Cardiac muscle cell (in vitro differentiated cells and primary cell): Measurements from ENCODE around the gene UBXN4. TPM values are rescaled to one million over a fixed set of nuclear protein-coding genes. Genes with fewer than 3 reads are reported as not detected.
A peak's percentile ranks its signal among the peaks of the same experiment; 100 is the strongest.

Experiments
- DNase-seq, 2 donors: peaks; one replicate each; pipeline versions ENCODE4 v3.0.0 to v3.0.0-alpha.2; 2010 to 2017; ENCODE audit warnings: low read depth in 1 of 2, low spot score in 1 of 2
- H3K27ac ChIP-seq: fragments of 200-600 bp; sonication (generic); 2 replicates; pipeline ENCODE4 v1.5.1; 2016
- H3K27me3 ChIP-seq: fragments of 200-600 bp; sonication (generic); 2 replicates; pipeline ENCODE4 v1.6.0; 2016; ENCODE audit warnings: control low read depth
- H3K36me3 ChIP-seq: fragments of 200-600 bp; sonication (generic); 2 replicates; pipeline ENCODE4 v1.5.1; 2016; ENCODE audit warnings: control low read depth
- H3K4me1 ChIP-seq: fragments of 200-600 bp; sonication (generic); 2 replicates; pipeline ENCODE4 v1.8.1; 2017; ENCODE audit warnings: low read depth, mild to moderate bottlenecking, mixed run types
- H3K4me3 ChIP-seq: fragments of 200-600 bp; sonication (generic); 2 replicates; pipeline ENCODE4 v1.5.1; 2016; ENCODE audit warnings: mild to moderate bottlenecking
- H3K9me3 ChIP-seq: fragments of 200-600 bp; sonication (generic); 2 replicates; pipeline ENCODE4 v1.5.1; 2017; ENCODE audit warnings: low read depth, mild to moderate bottlenecking, control low read depth
- polyA plus RNA-seq: library from polyadenylated mRNA; unstranded; fragments of >200 nt; fragmentation: Nextera tagmentation; extraction: Ambion mirVana; gene quantifications from 2 replicates; pipeline ENCODE4 v1.2.1, GENCODE V29; 2016
- total RNA-seq: library from RNA; depleted of rRNA; stranded (reverse); fragments of >200 nt; gene quantifications from 2 replicates; pipeline ENCODE4 v1.2.3, GENCODE V29; 2016
- TF ChIP-seq, protein P1 (sequence below): IDR thresholded peaks from 2 replicates; pipeline ENCODE4 v1.5.1; 2012; ENCODE audit warnings: low read depth, mild to moderate bottlenecking, low read length

Gene UBXN4
- total and polyA plus RNA-seq, 2 experiments from 2014 or later, result 35.5 to 193 TPM

DNA sequence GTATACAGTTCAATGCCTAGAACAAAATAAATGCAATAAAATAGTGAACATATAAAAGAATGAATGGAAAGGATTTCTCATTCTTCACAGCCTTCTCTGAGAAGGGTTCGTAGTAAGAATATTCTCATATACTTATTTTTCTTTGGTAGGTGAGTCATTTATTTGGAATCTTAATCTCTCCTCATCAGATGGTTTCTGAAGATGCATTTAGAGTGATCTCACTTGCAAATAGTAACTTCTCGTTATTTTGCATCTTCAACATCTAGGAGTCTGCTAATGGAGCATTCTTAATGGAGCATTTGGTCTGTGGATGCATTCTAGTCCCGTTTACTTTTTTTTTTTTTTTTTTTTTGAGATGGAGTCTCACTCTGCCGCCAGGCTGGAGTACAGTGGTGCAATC lies 3.9 kb downstream of the UBXN4 start:
- Histone ChIP-seq H3K4me1 (peaks cover 6% of the 10 kb centered on the region), H3K27ac (no peak overlapping the region), H3K4me3 (no peak overlapping the region), H3K9me3 (no peaks in the 10 kb centered on the region), H3K36me3 (peaks cover 24% of the 10 kb centered on the region), H3K27me3 (no peaks in the 10 kb centered on the region)
- TF ChIP-seq, protein P1, sequence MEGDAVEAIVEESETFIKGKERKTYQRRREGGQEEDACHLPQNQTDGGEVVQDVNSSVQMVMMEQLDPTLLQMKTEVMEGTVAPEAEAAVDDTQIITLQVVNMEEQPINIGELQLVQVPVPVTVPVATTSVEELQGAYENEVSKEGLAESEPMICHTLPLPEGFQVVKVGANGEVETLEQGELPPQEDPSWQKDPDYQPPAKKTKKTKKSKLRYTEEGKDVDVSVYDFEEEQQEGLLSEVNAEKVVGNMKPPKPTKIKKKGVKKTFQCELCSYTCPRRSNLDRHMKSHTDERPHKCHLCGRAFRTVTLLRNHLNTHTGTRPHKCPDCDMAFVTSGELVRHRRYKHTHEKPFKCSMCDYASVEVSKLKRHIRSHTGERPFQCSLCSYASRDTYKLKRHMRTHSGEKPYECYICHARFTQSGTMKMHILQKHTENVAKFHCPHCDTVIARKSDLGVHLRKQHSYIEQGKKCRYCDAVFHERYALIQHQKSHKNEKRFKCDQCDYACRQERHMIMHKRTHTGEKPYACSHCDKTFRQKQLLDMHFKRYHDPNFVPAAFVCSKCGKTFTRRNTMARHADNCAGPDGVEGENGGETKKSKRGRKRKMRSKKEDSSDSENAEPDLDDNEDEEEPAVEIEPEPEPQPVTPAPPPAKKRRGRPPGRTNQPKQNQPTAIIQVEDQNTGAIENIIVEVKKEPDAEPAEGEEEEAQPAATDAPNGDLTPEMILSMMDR, result no peak
- peak in 1 of 2 donors; percentile 29 for DNase-seq

- TF ChIP-seq, protein P1, result no peak
- Histone ChIP-seq H3K27ac (no peak overlapping the region), H3K36me3 (peaks cover 63% of the 10 kb centered on the region), H3K4me3 (no peak overlapping the region), H3K4me1 (no peaks in the 10 kb centered on the region), H3K27me3 (no peaks in the 10 kb centered on the region), H3K9me3 (no peaks in the 10 kb centered on the region)
- no peak for DNase-seq
These were observed 13.9 kb downstream of the UBXN4 start for GRCh38 chr2:135755573-135755972.

GRCh38 chr2:135756692-135757091 lies 15.0 kb downstream of the UBXN4 start:
- Histone ChIP-seq H3K4me1 (no peaks in the 10 kb centered on the region), H3K27ac (no peak overlapping the region), H3K27me3 (no peaks in the 10 kb centered on the region), H3K4me3 (no peak overlapping the region), H3K36me3 (peaks cover 69% of the 10 kb centered on the region), H3K9me3 (no peaks in the 10 kb centered on the region)
- DNase-seq, result no peak
- TF ChIP-seq, protein P1, result no peak

GRCh38 chr2:135762022-135762421 lies 20.4 kb downstream of the UBXN4 start:
- TF ChIP-seq, protein P1, result no peak
- Histone ChIP-seq H3K27ac (no peak overlapping the region), H3K27me3 (no peaks in the 10 kb centered on the region), H3K4me3 (no peak overlapping the region), H3K4me1 (no peaks in the 10 kb centered on the region), H3K9me3 (no peaks in the 10 kb centered on the region), H3K36me3 (peaks cover 58% of the 10 kb centered on the region)
- DNase-seq, result no peak

DNA sequence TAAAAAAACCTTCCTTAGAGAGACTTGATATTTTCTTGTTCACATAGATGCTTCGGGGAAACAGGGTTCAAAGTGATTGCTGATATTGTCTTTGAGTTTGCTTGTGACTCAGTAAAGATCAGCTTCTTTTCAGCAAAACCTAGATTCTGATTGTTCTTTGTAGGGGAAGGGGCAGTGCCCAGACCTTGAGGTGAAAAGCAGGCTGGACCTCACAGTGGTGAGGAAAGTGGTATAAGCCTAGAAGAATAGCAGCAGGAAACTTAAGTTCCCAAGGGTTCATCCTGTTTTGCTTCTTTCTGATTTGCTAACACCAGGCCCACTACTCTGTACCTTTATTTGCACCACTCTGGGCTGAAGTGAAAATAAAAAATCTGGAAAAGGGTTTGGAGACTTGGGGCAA lies 20.9 kb downstream of the UBXN4 start:
- no peak for DNase-seq
- no peaks in the 10 kb centered on the region for H3K27me3 ChIP-seq
- H3K9me3 ChIP-seq, result no peaks in the 10 kb centered on the region
- H3K27ac ChIP-seq, result no peak overlapping the region
- H3K4me3 ChIP-seq, result no peak overlapping the region
- TF ChIP-seq, protein P1, result no peak
- H3K4me1 ChIP-seq, result no peaks in the 10 kb centered on the region
- peaks cover 57% of the 10 kb centered on the region for H3K36me3 ChIP-seq

GRCh38 chr2:135768863-135769262 lies 27.2 kb downstream of the UBXN4 start:
- peaks cover 60% of the 10 kb centered on the region for H3K36me3 ChIP-seq

More at GRCh38 chr2:135768863-135769262, 27.2 kb downstream of the UBXN4 start:
- Histone ChIP-seq H3K27ac (no peak overlapping the region), H3K27me3 (no peaks in the 10 kb centered on the region), H3K4me1 (no peaks in the 10 kb centered on the region), H3K4me3 (no peak overlapping the region), H3K9me3 (no peaks in the 10 kb centered on the region)
- no peak for DNase-seq
- TF ChIP-seq, protein P1, result no peak
